Suprapubic skin (tissue), 4 donors: ENCODE data around the gene SERBP1.

Experiments
- POLR2A ChIP-seq, 2 donors: fragments of 450-650 bp; IDR thresholded peaks; one replicate each; pipeline ENCODE4 v1.6.1; 2017; ENCODE audit warnings: antibody characterized with exemption in 2 of 2, mild to moderate bottlenecking in 2 of 2, moderate library complexity in 2 of 2
- POLR2AphosphoS5 ChIP-seq, 3 donors: sonication (generic); formaldehyde crosslinking; IDR thresholded peaks; one replicate each; pipeline ENCODE4 v1.6.1; 2017; ENCODE audit warnings: antibody characterized with exemption in 3 of 3
- TF ChIP-seq, protein P1 (sequence below), 2 donors: fragments of 200-600 bp in 1 of 2; fragments of 450-650 bp in 1 of 2; sonication (generic) in 1 of 2; IDR thresholded peaks; one replicate each; pipeline ENCODE4 v1.5.1; 2016 to 2019; ENCODE audit warnings: antibody characterized with exemption in 2 of 2, mild to moderate bottlenecking in 1 of 2, moderate library complexity in 1 of 2

DNA sequence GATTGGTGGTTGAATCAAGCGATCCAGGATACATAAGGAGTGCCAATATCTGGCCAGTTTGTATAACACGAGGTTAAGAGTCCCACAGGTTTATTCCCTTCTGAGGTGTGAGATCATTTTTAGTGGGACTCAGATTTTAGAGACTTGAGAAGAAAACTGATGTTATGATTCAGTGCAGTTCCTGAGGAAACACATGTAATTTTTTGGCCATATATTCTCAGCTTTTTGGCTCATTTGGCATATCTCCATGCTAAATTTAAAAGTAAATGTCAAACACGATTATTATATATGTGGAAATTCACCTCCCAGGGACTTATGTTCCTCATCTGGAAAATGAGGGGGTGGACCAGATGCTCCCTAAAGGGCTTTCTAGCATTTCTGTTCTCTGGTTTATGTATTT is 39.2 kb upstream of the SERBP1 start:
- TF ChIP-seq, protein P1, sequence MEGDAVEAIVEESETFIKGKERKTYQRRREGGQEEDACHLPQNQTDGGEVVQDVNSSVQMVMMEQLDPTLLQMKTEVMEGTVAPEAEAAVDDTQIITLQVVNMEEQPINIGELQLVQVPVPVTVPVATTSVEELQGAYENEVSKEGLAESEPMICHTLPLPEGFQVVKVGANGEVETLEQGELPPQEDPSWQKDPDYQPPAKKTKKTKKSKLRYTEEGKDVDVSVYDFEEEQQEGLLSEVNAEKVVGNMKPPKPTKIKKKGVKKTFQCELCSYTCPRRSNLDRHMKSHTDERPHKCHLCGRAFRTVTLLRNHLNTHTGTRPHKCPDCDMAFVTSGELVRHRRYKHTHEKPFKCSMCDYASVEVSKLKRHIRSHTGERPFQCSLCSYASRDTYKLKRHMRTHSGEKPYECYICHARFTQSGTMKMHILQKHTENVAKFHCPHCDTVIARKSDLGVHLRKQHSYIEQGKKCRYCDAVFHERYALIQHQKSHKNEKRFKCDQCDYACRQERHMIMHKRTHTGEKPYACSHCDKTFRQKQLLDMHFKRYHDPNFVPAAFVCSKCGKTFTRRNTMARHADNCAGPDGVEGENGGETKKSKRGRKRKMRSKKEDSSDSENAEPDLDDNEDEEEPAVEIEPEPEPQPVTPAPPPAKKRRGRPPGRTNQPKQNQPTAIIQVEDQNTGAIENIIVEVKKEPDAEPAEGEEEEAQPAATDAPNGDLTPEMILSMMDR (IDR thresholded peaks at IDR 0.05), result no peak
- TF ChIP-seq POLR2A (IDR thresholded peaks at IDR 0.05) (no peak), POLR2AphosphoS5 (IDR thresholded peaks at IDR 0.05) (no peak)
